ENCODE measurements around the gene BCAN.
"Not testable (repeated sequence)": the region's sequence is repeated elsewhere in the genome, so short reads cannot be mapped to it uniquely, and the experiment has no call there.

Gene BCAN

DNA sequence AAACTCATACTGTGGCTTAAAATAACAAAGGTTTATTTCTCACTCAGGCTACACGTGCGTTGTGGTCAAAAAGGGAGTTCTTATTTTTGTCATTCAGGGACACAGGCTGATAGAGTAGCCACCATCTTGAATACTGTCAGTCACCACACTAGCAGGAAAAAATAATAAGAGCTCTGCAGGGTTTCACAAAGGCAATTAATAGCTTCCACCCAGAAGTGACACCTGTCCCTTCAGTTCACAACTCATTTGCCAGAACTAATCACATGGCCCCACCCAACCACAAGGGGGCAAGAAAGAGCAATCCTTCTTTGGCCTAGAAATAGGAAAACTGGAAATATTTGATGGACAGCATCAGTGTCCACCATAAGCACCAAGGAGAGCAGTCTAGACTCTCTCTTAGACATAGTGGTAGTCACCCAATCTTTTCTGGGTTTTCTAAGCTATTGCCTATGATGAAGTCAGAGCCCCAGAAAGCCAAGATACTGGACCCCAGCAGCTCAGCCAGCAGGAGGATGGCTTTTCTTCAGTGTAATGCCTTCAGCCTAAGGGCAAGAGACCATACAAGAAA, 14.5 kb upstream of the BCAN start:
- H2AFZ ChIP-seq (ENCODE audit: low read depth, low read length), result no peak overlapping the region
- no peak overlapping the region for H2AK5ac ChIP-seq (ENCODE audit: low read length, severe bottlenecking)
- 77% methylated on average over 2 of the region's 2 CpGs for WGBS
- no peaks in the 10 kb centered on the region for H3K79me1 ChIP-seq (replicated peaks; ENCODE audit: low read length, poor library complexity, severe bottlenecking)
- H2BK15ac ChIP-seq (ENCODE audit: low read depth, poor library complexity, severe bottlenecking), result no peak overlapping the region
- H2BK12ac ChIP-seq (ENCODE audit: low read length in 2 of 2), result no peak overlapping the region
- DNase-seq, result peak; percentile 74
- H3K36me3 ChIP-seq (ENCODE audit: control insufficient read depth in 1 of 2, insufficient read depth in 2 of 2, low read depth in 1 of 2, low read length in 2 of 2), result no peaks in the 10 kb centered on the region
- no peak overlapping the region for H3K4ac ChIP-seq (ENCODE audit: low read depth in 1 of 2, low read length in 2 of 2)
- H3K18ac ChIP-seq (ENCODE audit: low read depth in 1 of 2, low read length in 2 of 2), result no peak overlapping the region
- no peak overlapping the region for H4K8ac ChIP-seq (ENCODE audit: low read length)
- H3K9ac ChIP-seq (ENCODE audit: low read length), result no peak overlapping the region
- no peak overlapping the region for H2BK120ac ChIP-seq (ENCODE audit: low read depth, low read length)
- peaks cover 19% of the 10 kb centered on the region for H3K4me1 ChIP-seq (ENCODE audit: control insufficient read depth, insufficient read depth, low read depth, low read length)
- H3K14ac ChIP-seq (ENCODE audit: low read length in 2 of 2), result no peak overlapping the region
- no peaks in the 10 kb centered on the region for H3K9me3 ChIP-seq (ENCODE audit: control insufficient read depth, low read length)
- no peak overlapping the region for H4K91ac ChIP-seq (ENCODE audit: low read length)
- no peak overlapping the region for H3K4me3 ChIP-seq (ENCODE audit: insufficient read depth in 1 of 2, low read depth in 1 of 2, low read length in 2 of 2)
- no peak overlapping the region for H3K4me2 ChIP-seq (ENCODE audit: low read length, poor library complexity, severe bottlenecking)
- H3K27me3 ChIP-seq (ENCODE audit: control insufficient read depth in 1 of 2, insufficient read depth in 1 of 2, low read length in 2 of 2), result peaks cover 63 to 82% of the 10 kb centered on the region in 2 experiments
- no peak overlapping the region for H2BK5ac ChIP-seq (ENCODE audit: low read depth, low read length, poor library complexity, severe bottlenecking)
- H3K23ac ChIP-seq (ENCODE audit: low read length in 2 of 2), result no peak overlapping the region
- H3K27ac ChIP-seq (ENCODE audit: low read length, poor library complexity, severe bottlenecking), result no peak overlapping the region

DNA sequence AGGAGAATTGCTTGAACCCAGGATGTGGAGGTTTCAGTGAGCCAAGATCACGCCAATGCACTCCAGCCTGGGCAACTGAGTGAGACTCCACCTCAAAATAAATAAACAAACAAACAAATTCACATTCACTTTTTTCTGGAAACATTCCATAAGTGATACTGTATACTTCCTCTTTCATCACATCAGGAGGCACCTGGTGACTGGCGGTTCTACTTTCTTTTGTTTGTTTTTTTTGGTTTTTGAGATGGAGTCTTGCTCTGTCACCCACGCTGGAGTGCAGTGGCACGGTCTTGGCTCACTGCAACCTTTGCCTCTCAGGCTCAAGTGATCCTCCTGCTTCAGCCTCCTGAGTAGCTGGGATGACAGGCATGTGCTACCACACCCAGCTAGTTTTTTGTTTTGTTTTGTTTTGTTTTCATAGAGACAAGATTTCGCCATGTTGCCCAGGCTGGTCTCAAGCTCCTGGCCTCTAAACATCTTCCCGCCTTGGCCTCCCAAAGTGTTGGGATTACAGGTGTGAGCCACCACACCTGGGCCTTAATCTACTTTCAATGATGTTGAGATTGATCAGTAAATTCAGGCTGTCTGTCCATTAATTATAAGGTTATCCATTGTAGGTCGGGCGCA, 12.0 kb upstream of the BCAN start:
- DNase-seq, result no peak
- Histone ChIP-seq H2BK120ac (ENCODE audit: low read depth, low read length) (no peak overlapping the region), H3K9me3 (ENCODE audit: control insufficient read depth, low read length) (no peaks in the 10 kb centered on the region), H2BK5ac (ENCODE audit: low read depth, low read length, poor library complexity, severe bottlenecking) (no peak overlapping the region), H2BK12ac (ENCODE audit: low read length in 2 of 2) (no peak overlapping the region), H3K4ac (ENCODE audit: low read depth in 1 of 2, low read length in 2 of 2) (no peak overlapping the region), H3K23ac (ENCODE audit: low read length in 2 of 2) (no peak overlapping the region), H3K4me3 (ENCODE audit: insufficient read depth in 1 of 2, low read depth in 1 of 2, low read length in 2 of 2) (no peak overlapping the region), H3K27me3 (ENCODE audit: control insufficient read depth in 1 of 2, insufficient read depth in 1 of 2, low read length in 2 of 2) (peaks cover 63 to 84% of the 10 kb centered on the region in 2 experiments), H3K18ac (ENCODE audit: low read depth in 1 of 2, low read length in 2 of 2) (no peak overlapping the region), H3K27ac (ENCODE audit: low read length, poor library complexity, severe bottlenecking) (no peak overlapping the region), H3K4me2 (ENCODE audit: low read length, poor library complexity, severe bottlenecking) (no peak overlapping the region), H3K14ac (ENCODE audit: low read length in 2 of 2) (no peak overlapping the region), H4K91ac (ENCODE audit: low read length) (no peak overlapping the region), H3K4me1 (ENCODE audit: control insufficient read depth, insufficient read depth, low read depth, low read length) (peaks cover 8% of the 10 kb centered on the region), H2BK15ac (ENCODE audit: low read depth, poor library complexity, severe bottlenecking) (no peak overlapping the region), H3K36me3 (ENCODE audit: control insufficient read depth in 1 of 2, insufficient read depth in 2 of 2, low read depth in 1 of 2, low read length in 2 of 2) (no peaks in the 10 kb centered on the region), H2AFZ (ENCODE audit: low read depth, low read length) (no peak overlapping the region), H3K9ac (ENCODE audit: low read length) (no peak overlapping the region), H4K8ac (ENCODE audit: low read length) (no peak overlapping the region), H3K79me1 (replicated peaks; ENCODE audit: low read length, poor library complexity, severe bottlenecking) (no peaks in the 10 kb centered on the region), H2AK5ac (ENCODE audit: low read length, severe bottlenecking) (no peak overlapping the region)
- WGBS, result 85% methylated on average over 6 of the region's 8 CpGs

DNA sequence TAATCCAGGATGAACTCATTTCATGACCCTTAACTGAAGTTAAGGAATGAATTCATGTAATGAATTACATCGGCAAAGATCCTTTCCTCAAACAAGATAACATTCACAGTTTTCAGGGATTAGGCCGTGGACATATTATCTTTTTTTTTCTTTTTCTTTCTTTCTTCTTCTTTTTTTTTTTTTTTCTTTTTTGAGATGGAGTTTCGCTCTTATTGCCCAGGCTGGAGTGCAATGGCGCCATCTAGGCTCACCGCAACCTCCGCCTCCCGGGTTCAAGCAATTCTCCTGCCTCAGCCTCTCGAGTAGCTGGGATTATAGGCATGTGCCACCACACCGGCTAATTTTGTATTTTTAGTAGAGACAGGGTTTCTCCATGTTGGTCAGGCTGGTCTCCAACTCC, 10.8 kb upstream of the BCAN start:
- not testable (repeated sequence) for DNase-seq; H3K79me1 ChIP-seq (replicated peaks; ENCODE audit: low read length, poor library complexity, severe bottlenecking); H3K36me3 ChIP-seq (ENCODE audit: control insufficient read depth in 1 of 2, insufficient read depth in 2 of 2, low read depth in 1 of 2, low read length in 2 of 2); H2BK15ac ChIP-seq (ENCODE audit: low read depth, poor library complexity, severe bottlenecking); H3K27ac ChIP-seq (ENCODE audit: low read length, poor library complexity, severe bottlenecking); H3K9me3 ChIP-seq (ENCODE audit: control insufficient read depth, low read length); H2AFZ ChIP-seq (ENCODE audit: low read depth, low read length); H3K14ac ChIP-seq (ENCODE audit: low read length in 2 of 2); H2BK12ac ChIP-seq (ENCODE audit: low read length in 2 of 2); H4K8ac ChIP-seq (ENCODE audit: low read length); H3K23ac ChIP-seq (ENCODE audit: low read length in 2 of 2); H3K18ac ChIP-seq (ENCODE audit: low read depth in 1 of 2, low read length in 2 of 2); H3K4me3 ChIP-seq (ENCODE audit: insufficient read depth in 1 of 2, low read depth in 1 of 2, low read length in 2 of 2); H3K4ac ChIP-seq (ENCODE audit: low read depth in 1 of 2, low read length in 2 of 2); H3K4me2 ChIP-seq (ENCODE audit: low read length, poor library complexity, severe bottlenecking); H4K91ac ChIP-seq (ENCODE audit: low read length); H2AK5ac ChIP-seq (ENCODE audit: low read length, severe bottlenecking); H3K4me1 ChIP-seq (ENCODE audit: control insufficient read depth, insufficient read depth, low read depth, low read length); H2BK5ac ChIP-seq (ENCODE audit: low read depth, low read length, poor library complexity, severe bottlenecking); H2BK120ac ChIP-seq (ENCODE audit: low read depth, low read length); H3K9ac ChIP-seq (ENCODE audit: low read length)
- WGBS, result 53% methylated on average over 5 of the region's 9 CpGs
- peaks cover 63 to 84% of the 10 kb centered on the region in 2 experiments for H3K27me3 ChIP-seq (ENCODE audit: control insufficient read depth in 1 of 2, insufficient read depth in 1 of 2, low read length in 2 of 2)

DNA sequence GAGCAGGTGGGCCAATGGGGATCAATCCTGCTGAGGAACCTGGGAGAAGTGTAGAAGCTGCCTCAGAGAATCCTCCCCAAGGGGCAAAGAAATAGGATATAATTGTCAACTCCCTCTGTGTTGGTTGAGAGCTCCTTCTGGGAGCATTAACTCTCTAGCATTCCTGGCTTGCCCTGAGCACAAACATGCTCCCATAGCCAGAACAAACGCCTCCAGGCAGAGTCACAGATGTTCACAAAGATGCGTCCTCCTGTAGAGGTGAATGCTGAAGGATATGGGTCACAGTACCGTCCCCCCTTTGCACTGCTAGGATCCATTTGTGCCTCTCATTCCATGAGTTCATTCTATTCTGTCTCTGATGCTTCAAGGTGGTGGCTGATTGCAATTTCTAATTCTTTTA, 9.6 kb upstream of the BCAN start:
- Histone ChIP-seq H3K4me2 (ENCODE audit: low read length, poor library complexity, severe bottlenecking) (no peak overlapping the region), H4K91ac (ENCODE audit: low read length) (no peak overlapping the region), H3K36me3 (ENCODE audit: control insufficient read depth in 1 of 2, insufficient read depth in 2 of 2, low read depth in 1 of 2, low read length in 2 of 2) (no peaks in the 10 kb centered on the region), H3K4ac (ENCODE audit: low read depth in 1 of 2, low read length in 2 of 2) (no peak overlapping the region), H2BK15ac (ENCODE audit: low read depth, poor library complexity, severe bottlenecking) (no peak overlapping the region), H3K27me3 (ENCODE audit: control insufficient read depth in 1 of 2, insufficient read depth in 1 of 2, low read length in 2 of 2) (peaks cover 60 to 84% of the 10 kb centered on the region in 2 experiments), H3K79me1 (replicated peaks; ENCODE audit: low read length, poor library complexity, severe bottlenecking) (no peaks in the 10 kb centered on the region), H3K14ac (ENCODE audit: low read length in 2 of 2) (no peak overlapping the region), H2BK120ac (ENCODE audit: low read depth, low read length) (no peak overlapping the region), H3K9ac (ENCODE audit: low read length) (no peak overlapping the region), H2AFZ (ENCODE audit: low read depth, low read length) (no peak overlapping the region), H3K4me1 (ENCODE audit: control insufficient read depth, insufficient read depth, low read depth, low read length) (no peaks in the 10 kb centered on the region), H2BK12ac (ENCODE audit: low read length in 2 of 2) (no peak overlapping the region), H3K27ac (ENCODE audit: low read length, poor library complexity, severe bottlenecking) (no peak overlapping the region), H3K18ac (ENCODE audit: low read depth in 1 of 2, low read length in 2 of 2) (no peak overlapping the region), H3K4me3 (ENCODE audit: insufficient read depth in 1 of 2, low read depth in 1 of 2, low read length in 2 of 2) (no peak overlapping the region), H3K9me3 (ENCODE audit: control insufficient read depth, low read length) (no peaks in the 10 kb centered on the region), H4K8ac (ENCODE audit: low read length) (no peak overlapping the region), H2BK5ac (ENCODE audit: low read depth, low read length, poor library complexity, severe bottlenecking) (no peak overlapping the region), H3K23ac (ENCODE audit: low read length in 2 of 2) (no peak overlapping the region), H2AK5ac (ENCODE audit: low read length, severe bottlenecking) (no peak overlapping the region)
- no peak for DNase-seq
- 48% methylated on average over 3 of the region's 3 CpGs for WGBS
